ENCODE results near the gene GAB2.
"Not testable (repeated sequence)": the region's sequence is repeated elsewhere in the genome, so short reads cannot be mapped to it uniquely, and the experiment has no call there.

The GAB2 gene

DNA sequence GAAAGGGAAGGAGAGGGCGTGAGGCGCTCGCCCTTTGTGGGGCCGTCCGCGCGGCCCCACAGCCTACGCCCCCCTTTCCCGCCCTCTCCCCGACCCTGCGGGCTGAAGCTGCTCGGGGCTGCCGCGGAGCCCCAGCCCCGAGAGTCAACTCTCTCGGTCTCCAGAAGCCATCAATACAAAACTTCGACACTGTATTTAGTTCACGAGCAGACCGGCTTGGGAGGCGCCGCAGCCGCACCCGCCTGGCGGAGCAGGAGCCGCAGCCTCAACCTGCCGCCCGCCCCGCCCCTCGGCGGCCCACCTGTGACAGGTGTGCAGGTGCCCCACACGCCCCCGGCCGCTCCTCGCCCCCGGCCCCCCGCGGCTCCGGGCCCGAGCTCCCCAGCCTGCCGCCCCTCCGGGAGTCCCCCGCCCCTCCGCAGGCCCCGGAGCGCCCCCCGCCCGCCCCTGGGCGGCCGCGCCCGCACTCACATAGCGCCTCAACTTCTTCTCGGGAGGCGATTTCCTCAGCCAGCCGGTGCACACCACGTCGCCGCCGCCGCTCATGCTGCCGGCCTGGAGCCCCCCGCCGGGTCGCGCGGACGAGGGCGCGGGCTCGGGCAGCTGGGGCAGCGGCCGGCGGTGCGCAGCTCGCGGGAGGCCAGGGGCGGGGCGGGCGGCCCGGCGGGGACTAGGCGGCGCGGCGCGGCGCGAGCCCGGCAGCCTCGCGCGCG, at the start of gene GAB2:
GAB2 (minus strand) TSS at position 646 of the 713 bp plus-strand sequence; CDS start at position 546, 100 bp downstream.
- TF ChIP-seq, protein P1, sequence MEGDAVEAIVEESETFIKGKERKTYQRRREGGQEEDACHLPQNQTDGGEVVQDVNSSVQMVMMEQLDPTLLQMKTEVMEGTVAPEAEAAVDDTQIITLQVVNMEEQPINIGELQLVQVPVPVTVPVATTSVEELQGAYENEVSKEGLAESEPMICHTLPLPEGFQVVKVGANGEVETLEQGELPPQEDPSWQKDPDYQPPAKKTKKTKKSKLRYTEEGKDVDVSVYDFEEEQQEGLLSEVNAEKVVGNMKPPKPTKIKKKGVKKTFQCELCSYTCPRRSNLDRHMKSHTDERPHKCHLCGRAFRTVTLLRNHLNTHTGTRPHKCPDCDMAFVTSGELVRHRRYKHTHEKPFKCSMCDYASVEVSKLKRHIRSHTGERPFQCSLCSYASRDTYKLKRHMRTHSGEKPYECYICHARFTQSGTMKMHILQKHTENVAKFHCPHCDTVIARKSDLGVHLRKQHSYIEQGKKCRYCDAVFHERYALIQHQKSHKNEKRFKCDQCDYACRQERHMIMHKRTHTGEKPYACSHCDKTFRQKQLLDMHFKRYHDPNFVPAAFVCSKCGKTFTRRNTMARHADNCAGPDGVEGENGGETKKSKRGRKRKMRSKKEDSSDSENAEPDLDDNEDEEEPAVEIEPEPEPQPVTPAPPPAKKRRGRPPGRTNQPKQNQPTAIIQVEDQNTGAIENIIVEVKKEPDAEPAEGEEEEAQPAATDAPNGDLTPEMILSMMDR (IDR thresholded peaks at IDR 0.05; ENCODE audit: unreplicated experiment in 3 of 3) = no peak
- peak within 1 kb of the TSS; percentile 90 to 92 (median 92) for H3K27ac Mint-ChIP-seq

GRCh38 chr11:78467370-78467769, 49.8 kb upstream of the GAB2 start:
- Mint-ChIP-seq H3K27me3 (ENCODE audit: low read depth) (no peaks in the 10 kb centered on the region), H3K36me3 (ENCODE audit: low read depth) (peaks cover 34% of the 10 kb centered on the region)

More for the DNA sequence above, at the start of gene GAB2:
- H3K27me3 Mint-ChIP-seq (ENCODE audit: low read depth) = no peaks in the 10 kb centered on the region
- H3K36me3 Mint-ChIP-seq (ENCODE audit: low read depth) = no peaks in the 10 kb centered on the region
- no peaks in the 10 kb centered on the region for H3K9me3 Mint-ChIP-seq
- H3K4me3 Mint-ChIP-seq = peak within 1 kb of the TSS; percentile 93 to 99 (median 96)
- H3K4me1 Mint-ChIP-seq = peaks cover 48% of the 10 kb centered on the region

GRCh38 chr11:78465169-78465942, 47.7 kb upstream of the GAB2 start:
- Mint-ChIP-seq H3K36me3 (ENCODE audit: low read depth) (peaks cover 43% of the 10 kb centered on the region), H3K27me3 (ENCODE audit: low read depth) (no peaks in the 10 kb centered on the region), H3K4me3 (no peak overlapping the region), H3K4me1 (no peaks in the 10 kb centered on the region), H3K27ac (no peak overlapping the region), H3K9me3 (no peaks in the 10 kb centered on the region)
- TF ChIP-seq, protein P1 (IDR thresholded peaks at IDR 0.05; ENCODE audit: unreplicated experiment in 3 of 3) = no peak

More at GRCh38 chr11:78467370-78467769, 49.8 kb upstream of the GAB2 start:
- TF ChIP-seq, protein P1 (IDR thresholded peaks at IDR 0.05; ENCODE audit: unreplicated experiment in 3 of 3) = no peak
- Mint-ChIP-seq H3K27ac (no peak overlapping the region), H3K9me3 (no peaks in the 10 kb centered on the region), H3K4me3 (no peak overlapping the region), H3K4me1 (no peaks in the 10 kb centered on the region)

GRCh38 chr11:78464787-78465168, 47.2 kb upstream of the GAB2 start:
- H3K36me3 Mint-ChIP-seq (ENCODE audit: low read depth) = peaks cover 49% of the 10 kb centered on the region
- H3K4me1 Mint-ChIP-seq; H3K27me3 Mint-ChIP-seq (ENCODE audit: low read depth); H3K9me3 Mint-ChIP-seq; H3K27ac Mint-ChIP-seq; H3K4me3 Mint-ChIP-seq: not testable (repeated sequence)

DNA sequence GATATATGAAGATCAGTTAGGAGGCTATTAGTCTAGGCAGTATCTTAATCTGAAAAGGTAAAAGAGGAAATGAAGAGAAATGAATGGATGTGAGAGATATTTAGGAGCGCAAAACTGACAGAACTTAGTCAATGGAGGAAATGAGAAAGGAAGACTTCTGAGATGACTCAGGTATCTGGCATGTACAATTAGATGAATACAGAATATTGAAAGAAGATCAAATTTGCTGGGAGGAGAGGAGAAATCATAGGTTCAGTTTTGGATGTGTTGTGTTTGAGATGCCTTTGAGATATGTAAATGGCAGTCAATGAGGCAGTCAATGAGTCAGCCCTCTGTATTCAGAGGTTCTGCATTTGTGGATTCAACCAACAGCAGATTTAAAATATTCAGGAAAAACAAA, 42.9 kb upstream of the GAB2 start:
- Mint-ChIP-seq H3K36me3 (ENCODE audit: low read depth) (peaks cover 74% of the 10 kb centered on the region), H3K4me3 (no peak overlapping the region), H3K27me3 (ENCODE audit: low read depth) (no peaks in the 10 kb centered on the region), H3K27ac (no peak overlapping the region), H3K9me3 (no peaks in the 10 kb centered on the region), H3K4me1 (no peaks in the 10 kb centered on the region)
- TF ChIP-seq, protein P1 (IDR thresholded peaks at IDR 0.05; ENCODE audit: unreplicated experiment in 3 of 3) = no peak

- TF ChIP-seq, protein P1 (IDR thresholded peaks at IDR 0.05; ENCODE audit: unreplicated experiment in 3 of 3) = no peak
- Mint-ChIP-seq H3K9me3 (no peaks in the 10 kb centered on the region), H3K27me3 (ENCODE audit: low read depth) (no peaks in the 10 kb centered on the region), H3K4me3 (no peak overlapping the region), H3K4me1 (no peaks in the 10 kb centered on the region), H3K27ac (no peak overlapping the region), H3K36me3 (ENCODE audit: low read depth) (peaks cover 77% of the 10 kb centered on the region)
Observed at GRCh38 chr11:78459738-78460137, 42.1 kb upstream of the GAB2 start.

All from nephron (organoid).